OCI-LY1 (cell line): ENCODE data around the gene RPRD1A.
"Not testable (repeated sequence)": the region's sequence is repeated elsewhere in the genome, so short reads cannot be mapped to it uniquely, and the experiment has no call there.

Experiments
- H2AFZ ChIP-seq: fragments of 200-600 bp; sonication (generic), shearing (Covaris generic); 2 replicates; pipeline ENCODE4 v1.6.0; 2014; ENCODE audit warnings: antibody characterized with exemption, mild to moderate bottlenecking, low read length
- H3F3A ChIP-seq: fragments of 200-600 bp; sonication (generic), shearing (Covaris generic); 2 replicates; pipeline ENCODE4 v1.6.0; 2014; ENCODE audit warnings: mild to moderate bottlenecking, antibody characterized with exemption, low read length, moderate library complexity; ENCODE audit not compliant: insufficient read depth
- H3K27ac ChIP-seq: fragments of 200-600 bp; sonication (generic); 2 replicates; pipeline ENCODE4 v1.5.1; 2014; ENCODE audit warnings: low read length, mixed run types, mild to moderate bottlenecking, low read depth; ENCODE audit not compliant: poor library complexity, severe bottlenecking
- H3K27me3 ChIP-seq: fragments of 200-600 bp; sonication (generic); 2 replicates; pipeline ENCODE4 v1.6.0; 2014; ENCODE audit warnings: antibody characterized with exemption, mild to moderate bottlenecking, low read length, moderate library complexity; ENCODE audit not compliant: insufficient read depth
- H3K36me3 ChIP-seq: fragments of 200-600 bp; sonication (generic); 2 replicates; pipeline ENCODE4 v1.6.1; 2014; ENCODE audit warnings: mild to moderate bottlenecking, antibody characterized with exemption, low read length, moderate library complexity, mixed read lengths; ENCODE audit not compliant: insufficient read depth
- H3K4me1 ChIP-seq: fragments of 200-600 bp; sonication (generic); 2 replicates; pipeline ENCODE4 v1.5.1; 2014; ENCODE audit warnings: mild to moderate bottlenecking, low read length, moderate library complexity; ENCODE audit not compliant: insufficient read depth, severe bottlenecking
- H3K4me2 ChIP-seq: fragments of 200-600 bp; sonication (generic), shearing (Covaris generic); 2 replicates; pipeline ENCODE4 v1.6.1; 2014; ENCODE audit warnings: low read length
- H3K4me3 ChIP-seq: fragments of 200-600 bp; sonication (generic); 2 replicates; pipeline ENCODE4 v1.5.1; 2014; ENCODE audit warnings: low read length, low read depth, mild to moderate bottlenecking, mixed read lengths; ENCODE audit not compliant: poor library complexity, severe bottlenecking
- H3K79me2 ChIP-seq: fragments of 200-600 bp; shearing (Covaris generic); 2 replicates; pipeline ENCODE4 v1.6.1; 2016; ENCODE audit warnings: mixed run types, low read length, mixed read lengths; ENCODE audit not compliant: insufficient read depth
- H3K9ac ChIP-seq: fragments of 200-600 bp; sonication (generic), shearing (Covaris generic); 2 replicates; pipeline ENCODE4 v1.6.1; 2014; ENCODE audit warnings: mild to moderate bottlenecking, low read length, mixed read lengths
- H3K9me2 ChIP-seq: fragments of 200-600 bp; sonication (generic), shearing (Covaris generic); 2 replicates; pipeline ENCODE4 v1.6.1; 2014; ENCODE audit warnings: low read depth, mild to moderate bottlenecking, low read length, mixed read lengths
- H3K9me3 ChIP-seq: fragments of 200-600 bp; shearing (Covaris generic); 2 replicates; pipeline ENCODE4 v1.6.1; 2014; ENCODE audit warnings: low read length, mixed read lengths
- H4K20me1 ChIP-seq: fragments of 200-600 bp; sonication (generic), shearing (Covaris generic); 2 replicates; pipeline ENCODE4 v1.6.0; 2016; ENCODE audit warnings: mild to moderate bottlenecking, low read length; ENCODE audit not compliant: insufficient read depth
- EZH2 ChIP-seq: fragments of 200-600 bp; sonication (generic), shearing (Covaris generic); IDR thresholded peaks from 2 replicates; pipeline ENCODE4 v1.8.0; 2017; ENCODE audit warnings: borderline replicate concordance, mixed run types, mild to moderate bottlenecking, antibody characterized with exemption, low read length, moderate library complexity, mixed read lengths
- TF ChIP-seq, protein P1 (sequence below): fragments of 200-600 bp; sonication (generic), shearing (Covaris generic); IDR thresholded peaks from 2 replicates; pipeline ENCODE4 v1.5.1; 2017; ENCODE audit warnings: mild to moderate bottlenecking, antibody characterized with exemption, low read length, moderate library complexity, mixed read lengths

RPRD1A gene

DNA sequence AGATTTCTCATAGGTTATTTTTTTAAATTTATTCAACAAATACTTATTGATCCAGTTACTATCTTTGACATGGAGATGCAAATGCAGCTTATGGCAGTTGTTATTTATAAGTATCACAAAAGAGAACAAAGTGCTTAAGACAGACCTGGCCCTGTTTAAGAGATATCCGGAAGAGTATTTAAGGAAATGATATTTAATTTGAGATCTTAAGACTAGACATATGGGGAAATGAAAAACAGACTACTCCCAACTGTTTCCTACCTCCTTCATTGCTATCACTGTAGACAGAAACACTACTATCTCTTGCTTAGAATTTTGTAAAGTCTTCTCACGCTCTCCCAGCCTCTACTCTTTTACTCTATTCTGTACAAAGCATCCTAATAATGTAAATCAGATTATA, 36.0 kb downstream of the RPRD1A start:
- Histone ChIP-seq H2AFZ (no peak overlapping the region), H3K27me3 (no peaks in the 10 kb centered on the region), H3K4me3 (no peak overlapping the region), H3K9ac (no peak overlapping the region), H3K36me3 (peaks cover 42% of the 10 kb centered on the region), H3K27ac (no peak overlapping the region), H3K9me2 (no peaks in the 10 kb centered on the region), H3K4me2 (no peak overlapping the region), H3K4me1 (peaks cover 14% of the 10 kb centered on the region), H3K79me2 (peaks cover 33% of the 10 kb centered on the region), H3F3A (no peaks in the 10 kb centered on the region; the same call in 1 of the 2 replicates), H4K20me1 (no peaks in the 10 kb centered on the region), H3K9me3 (no peaks in the 10 kb centered on the region)
- TF ChIP-seq, protein P1, sequence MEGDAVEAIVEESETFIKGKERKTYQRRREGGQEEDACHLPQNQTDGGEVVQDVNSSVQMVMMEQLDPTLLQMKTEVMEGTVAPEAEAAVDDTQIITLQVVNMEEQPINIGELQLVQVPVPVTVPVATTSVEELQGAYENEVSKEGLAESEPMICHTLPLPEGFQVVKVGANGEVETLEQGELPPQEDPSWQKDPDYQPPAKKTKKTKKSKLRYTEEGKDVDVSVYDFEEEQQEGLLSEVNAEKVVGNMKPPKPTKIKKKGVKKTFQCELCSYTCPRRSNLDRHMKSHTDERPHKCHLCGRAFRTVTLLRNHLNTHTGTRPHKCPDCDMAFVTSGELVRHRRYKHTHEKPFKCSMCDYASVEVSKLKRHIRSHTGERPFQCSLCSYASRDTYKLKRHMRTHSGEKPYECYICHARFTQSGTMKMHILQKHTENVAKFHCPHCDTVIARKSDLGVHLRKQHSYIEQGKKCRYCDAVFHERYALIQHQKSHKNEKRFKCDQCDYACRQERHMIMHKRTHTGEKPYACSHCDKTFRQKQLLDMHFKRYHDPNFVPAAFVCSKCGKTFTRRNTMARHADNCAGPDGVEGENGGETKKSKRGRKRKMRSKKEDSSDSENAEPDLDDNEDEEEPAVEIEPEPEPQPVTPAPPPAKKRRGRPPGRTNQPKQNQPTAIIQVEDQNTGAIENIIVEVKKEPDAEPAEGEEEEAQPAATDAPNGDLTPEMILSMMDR: no peak
- no peak for TF ChIP-seq EZH2

DNA sequence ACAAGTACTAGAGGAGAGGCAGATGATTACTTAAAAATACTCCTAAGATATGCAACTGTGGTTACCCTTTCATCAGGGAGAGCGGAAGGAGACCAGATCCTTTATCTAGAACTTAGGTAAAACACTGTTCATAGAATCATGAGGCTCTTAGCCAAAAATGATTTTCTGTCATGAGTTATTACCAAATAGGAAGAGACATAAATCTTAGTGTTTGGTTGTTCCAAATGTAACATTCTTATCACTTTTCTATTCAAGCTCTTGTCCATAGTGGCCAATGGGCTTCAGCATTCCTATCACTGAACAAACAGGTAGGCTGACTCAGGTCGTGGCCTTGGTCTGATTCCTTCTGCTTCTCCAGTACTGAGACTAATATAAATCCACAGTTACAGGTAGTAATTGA, 38.5 kb downstream of the RPRD1A start:
- Histone ChIP-seq H3K79me2 (peaks cover 10% of the 10 kb centered on the region; the same call in 1 of the 2 replicates), H3K9me2 (no peaks in the 10 kb centered on the region), H3K4me2 (no peak overlapping the region), H2AFZ (no peak overlapping the region), H3K4me3 (no peak overlapping the region), H3F3A (no peaks in the 10 kb centered on the region; the same call in 1 of the 2 replicates), H3K9ac (no peak overlapping the region), H3K4me1 (peaks cover 11% of the 10 kb centered on the region), H3K9me3 (no peaks in the 10 kb centered on the region), H3K36me3 (peaks cover 64% of the 10 kb centered on the region), H3K27me3 (no peaks in the 10 kb centered on the region), H4K20me1 (no peaks in the 10 kb centered on the region), H3K27ac (no peak overlapping the region)
- no peak for TF ChIP-seq EZH2
- TF ChIP-seq, protein P1: no peak

DNA sequence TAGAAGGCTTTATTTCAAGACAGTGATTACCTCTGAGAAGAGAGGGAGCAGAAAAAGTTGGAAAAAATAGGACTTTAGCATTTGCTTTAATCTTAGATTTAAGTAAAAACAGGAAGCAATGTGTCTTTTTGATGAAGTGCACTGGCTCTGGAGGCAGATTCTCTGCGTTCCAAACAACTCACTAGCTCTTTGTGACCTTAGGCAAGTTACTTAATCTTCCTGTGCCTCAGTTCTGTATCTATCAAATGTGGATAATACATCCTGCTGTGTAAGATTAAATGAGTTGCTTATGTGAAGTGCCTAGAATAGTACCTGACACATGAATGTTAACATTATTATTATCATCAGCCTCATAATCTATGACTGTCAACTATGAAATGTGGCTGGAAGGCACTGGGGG, 42.3 kb downstream of the RPRD1A start:
- Histone ChIP-seq H3K9me2 (no peaks in the 10 kb centered on the region), H3K27ac (no peak overlapping the region), H3K36me3 (peaks cover 55% of the 10 kb centered on the region), H3K4me2 (no peak overlapping the region), H2AFZ (no peak overlapping the region), H4K20me1 (no peaks in the 10 kb centered on the region), H3K4me1 (no peaks in the 10 kb centered on the region), H3K9me3 (no peaks in the 10 kb centered on the region), H3K4me3 (no peak overlapping the region), H3F3A (no peaks in the 10 kb centered on the region; the same call in 1 of the 2 replicates), H3K27me3 (no peaks in the 10 kb centered on the region), H3K9ac (no peak overlapping the region), H3K79me2 (no peaks in the 10 kb centered on the region)
- TF ChIP-seq, protein P1: no peak
- no peak for TF ChIP-seq EZH2

DNA sequence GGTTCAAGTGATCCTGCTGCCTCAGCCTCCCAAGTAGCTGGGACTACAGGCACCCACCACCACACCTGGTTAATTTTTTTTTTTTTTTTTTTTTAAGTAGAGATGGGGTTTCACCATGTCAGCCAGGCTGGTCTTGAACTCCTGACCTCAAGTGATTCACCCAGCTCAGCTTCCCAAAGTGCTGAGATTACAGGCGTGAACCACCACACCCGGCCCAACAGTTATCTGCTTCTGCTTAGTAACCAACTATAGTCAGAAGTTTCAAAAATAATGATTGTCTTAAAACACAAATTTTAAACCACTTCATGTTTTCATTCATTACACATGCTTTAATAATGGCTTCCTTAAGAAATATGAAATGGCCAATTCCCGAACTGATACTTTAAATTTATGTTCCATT, 43.1 kb downstream of the RPRD1A start:
- not testable (repeated sequence) for H3K79me2 ChIP-seq, H3F3A ChIP-seq, H3K9me2 ChIP-seq, H3K27me3 ChIP-seq, H3K9me3 ChIP-seq, H2AFZ ChIP-seq, H3K9ac ChIP-seq, H4K20me1 ChIP-seq, H3K4me3 ChIP-seq, H3K4me1 ChIP-seq, H3K4me2 ChIP-seq, H3K27ac ChIP-seq
- peaks cover 50% of the 10 kb centered on the region for H3K36me3 ChIP-seq
